ENCODE data around the gene PPP2R2B.
"Not testable (repeated sequence)": the region's sequence is repeated elsewhere in the genome, so short reads cannot be mapped to it uniquely, and the experiment has no call there.

Gene PPP2R2B

DNA sequence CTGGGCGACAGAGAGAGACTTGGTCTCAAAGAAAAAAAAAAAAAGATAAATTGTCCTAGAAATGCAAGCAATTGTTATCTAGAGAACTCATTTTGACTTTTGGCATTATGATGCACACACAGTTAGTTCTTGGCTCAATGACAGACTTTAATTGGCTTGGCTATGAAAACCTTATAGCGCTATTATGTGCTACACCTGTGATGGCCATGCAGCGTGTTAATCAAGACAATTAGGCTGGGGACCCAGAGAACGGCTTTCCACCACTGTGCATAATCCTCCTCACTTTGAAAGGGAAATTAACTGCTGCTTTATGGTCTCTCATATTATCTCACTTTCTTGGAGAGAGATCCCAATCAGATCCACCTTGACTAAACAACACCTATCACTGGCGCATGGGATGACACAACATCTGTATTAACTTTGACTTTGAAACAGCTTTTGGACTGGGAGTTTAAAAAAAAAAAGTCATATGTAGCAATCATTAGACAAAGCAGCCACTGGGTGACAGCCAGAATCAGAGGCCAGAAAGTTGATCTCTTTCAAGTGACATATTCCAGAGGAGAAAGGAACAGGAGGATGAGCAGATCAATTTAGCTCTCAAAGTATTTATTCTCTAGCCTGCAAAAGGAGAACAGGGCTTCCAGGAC lies 132.5 kb downstream of the PPP2R2B start:
- DNase-seq (ENCODE audit: low read depth): no peak

- no peak for DNase-seq (ENCODE audit: low read depth)
These were observed 134.3 kb downstream of the PPP2R2B start for GRCh38 chr5:146744068-146744745.

DNA sequence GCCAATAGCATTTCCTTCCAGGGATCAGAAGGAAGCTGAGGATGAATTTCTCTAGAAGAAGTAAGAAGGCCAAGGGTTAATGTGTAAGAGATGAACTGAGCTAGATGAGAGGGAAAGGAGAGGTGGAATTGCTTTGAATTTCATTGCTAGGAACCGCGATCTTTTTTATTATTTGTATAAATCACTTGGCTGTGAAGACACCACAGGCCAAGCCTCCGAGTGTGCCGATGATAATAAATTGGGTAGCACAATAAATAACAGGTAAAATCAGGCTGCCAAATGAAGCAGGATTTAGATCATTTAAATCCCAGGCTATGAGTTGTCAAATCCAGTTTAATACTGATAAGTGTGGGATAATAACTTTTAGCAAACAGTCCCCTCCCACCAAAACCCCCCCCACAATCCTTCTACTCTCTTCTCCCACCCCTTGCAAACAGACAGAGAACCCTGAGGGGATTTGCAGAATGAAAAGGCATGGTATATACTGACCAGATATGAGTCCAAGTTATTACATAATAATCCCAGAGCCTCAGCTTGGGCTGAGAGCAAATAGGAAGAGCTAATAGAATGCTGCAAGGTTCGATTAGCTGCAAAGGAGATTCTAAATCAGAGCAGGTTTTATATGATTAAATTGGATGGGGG lies 143.5 kb downstream of the PPP2R2B start:
- no peak for DNase-seq (ENCODE audit: low read depth)

- DNase-seq (ENCODE audit: low read depth): no peak
These were observed 145.6 kb downstream of the PPP2R2B start for GRCh38 chr5:146732962-146733361.

GRCh38 chr5:146731909-146732659 lies 146.5 kb downstream of the PPP2R2B start:
- no peak for DNase-seq (ENCODE audit: low read depth)

GRCh38 chr5:146728746-146729145 lies 149.8 kb downstream of the PPP2R2B start:
- DNase-seq (ENCODE audit: low read depth): not testable (repeated sequence)

DNA sequence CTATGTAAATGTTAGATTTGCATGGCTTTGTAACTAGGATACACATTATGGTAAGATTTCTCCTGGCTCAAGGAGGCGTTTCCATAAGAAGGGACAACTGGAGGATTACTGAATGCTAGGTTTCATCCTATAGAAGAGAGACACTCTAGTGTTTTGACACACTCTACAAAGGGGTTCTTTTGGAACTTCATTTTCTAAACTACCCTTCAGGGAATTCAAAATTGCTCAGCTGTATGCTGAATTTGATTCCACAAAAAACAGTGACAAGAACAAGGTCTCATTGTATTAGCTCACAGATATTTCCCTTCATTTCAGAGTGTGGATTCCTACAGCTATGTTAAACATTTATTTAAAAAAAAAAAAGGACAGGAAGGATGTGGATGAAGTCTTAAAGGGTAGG lies 151.7 kb downstream of the PPP2R2B start:
- DNase-seq (ENCODE audit: low read depth): no peak

DNA sequence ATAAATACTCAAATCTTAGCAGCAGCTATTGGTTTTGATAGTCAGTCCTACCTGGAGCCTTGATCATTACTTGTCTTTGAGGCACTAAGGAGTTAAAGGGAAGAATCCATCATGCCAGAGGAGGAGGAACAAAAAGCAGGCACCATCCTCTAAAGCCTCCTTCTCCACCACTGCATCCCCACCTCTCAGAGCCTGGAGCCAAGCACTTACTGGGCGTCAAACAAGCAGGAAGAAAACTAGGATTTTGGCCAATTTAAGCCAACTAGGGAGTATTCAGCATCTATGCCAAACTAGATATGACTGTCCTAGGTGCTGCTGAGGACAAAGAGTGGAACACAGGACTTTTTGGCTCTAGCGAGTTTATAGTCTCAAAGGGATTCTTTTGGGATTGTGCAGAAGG lies 152.5 kb downstream of the PPP2R2B start:
- DNase-seq (ENCODE audit: low read depth): no peak

- DNase-seq (ENCODE audit: low read depth): no peak
These were observed 153.5 kb downstream of the PPP2R2B start for GRCh38 chr5:146725025-146725424.

GRCh38 chr5:146722361-146722779 lies 156.2 kb downstream of the PPP2R2B start:
- no peak for DNase-seq (ENCODE audit: low read depth)

DNA sequence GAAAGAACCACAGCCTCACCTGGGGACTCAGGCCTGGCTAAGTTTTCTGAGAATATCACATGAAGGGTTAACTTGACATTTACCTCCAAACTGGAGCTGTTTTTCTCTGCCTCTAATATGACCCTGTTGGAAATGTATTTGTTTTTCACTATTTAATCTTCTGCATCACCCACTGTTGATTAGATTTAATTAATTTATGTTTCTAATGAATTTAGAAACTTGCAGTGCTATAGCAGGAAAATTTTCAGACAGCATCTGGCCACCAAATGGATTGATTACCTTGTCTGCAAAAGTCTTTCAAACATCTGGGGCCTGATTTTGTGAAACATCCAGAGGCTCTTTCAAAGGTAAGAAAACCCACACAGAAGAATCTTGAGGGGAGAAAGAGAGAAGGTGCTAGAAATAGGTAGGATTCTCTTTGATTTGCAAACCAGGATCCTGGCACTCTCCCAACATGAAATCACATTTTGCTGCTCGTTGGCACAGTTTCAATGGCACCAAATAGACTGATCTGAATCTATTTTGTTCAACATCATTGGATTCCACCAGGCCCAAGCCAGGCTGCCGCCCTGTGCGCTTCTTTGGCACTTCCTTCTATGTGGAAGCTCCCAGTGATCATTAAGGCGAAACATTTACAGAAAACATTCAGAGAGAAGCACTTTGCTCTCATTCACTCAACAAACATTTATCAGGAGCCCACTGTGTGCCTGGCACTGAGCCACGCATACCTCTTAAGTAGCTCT lies 157.3 kb downstream of the PPP2R2B start:
- no peak for DNase-seq (ENCODE audit: low read depth)

DNA sequence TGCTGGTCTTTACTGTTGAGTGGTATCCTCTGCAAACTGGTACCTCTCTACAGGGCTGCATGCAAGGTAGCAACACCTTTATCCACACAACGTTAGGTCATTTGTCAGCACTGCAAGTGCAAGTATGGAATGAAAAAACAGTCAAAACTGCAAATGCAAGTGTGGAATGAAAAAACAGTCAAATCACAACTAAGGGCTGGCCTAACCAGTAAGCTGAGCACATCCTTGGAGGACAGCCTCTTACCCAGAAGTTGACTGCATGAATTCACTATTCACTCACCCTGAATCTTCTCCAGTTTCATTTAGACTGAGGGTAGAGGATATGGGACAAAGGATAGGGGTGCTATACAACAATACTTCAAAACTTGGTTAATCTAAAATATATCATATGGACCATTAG lies 158.4 kb downstream of the PPP2R2B start:
- DNase-seq (ENCODE audit: low read depth): no peak

GRCh38 chr5:146719179-146719578 lies 159.4 kb downstream of the PPP2R2B start:
- DNase-seq (ENCODE audit: low read depth): no peak

- no peak for DNase-seq (ENCODE audit: low read depth)
These were observed 159.9 kb downstream of the PPP2R2B start for GRCh38 chr5:146718609-146719008.

DNA sequence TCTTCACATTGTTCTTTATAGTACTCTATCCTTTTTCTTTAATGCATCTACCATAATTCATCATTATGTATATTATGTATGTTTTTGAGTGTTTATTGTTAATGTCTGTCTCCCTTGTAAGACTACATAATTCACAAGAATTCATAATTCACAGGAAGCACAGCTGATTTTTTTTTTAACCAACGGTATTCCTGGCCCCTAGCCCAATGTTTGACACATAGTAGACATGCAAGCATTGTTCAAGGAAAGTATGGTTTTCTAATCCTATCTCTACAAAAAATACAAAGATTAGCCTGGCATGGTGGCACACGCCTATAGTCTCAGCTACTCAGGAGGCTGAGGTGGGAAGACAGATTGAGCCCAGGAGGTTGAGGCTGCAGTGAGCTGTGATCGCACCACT lies 160.6 kb downstream of the PPP2R2B start:
- no peak for DNase-seq (ENCODE audit: low read depth)

GRCh38 chr5:146716636-146717035 lies 161.9 kb downstream of the PPP2R2B start:
- no peak for DNase-seq (ENCODE audit: low read depth)

DNA sequence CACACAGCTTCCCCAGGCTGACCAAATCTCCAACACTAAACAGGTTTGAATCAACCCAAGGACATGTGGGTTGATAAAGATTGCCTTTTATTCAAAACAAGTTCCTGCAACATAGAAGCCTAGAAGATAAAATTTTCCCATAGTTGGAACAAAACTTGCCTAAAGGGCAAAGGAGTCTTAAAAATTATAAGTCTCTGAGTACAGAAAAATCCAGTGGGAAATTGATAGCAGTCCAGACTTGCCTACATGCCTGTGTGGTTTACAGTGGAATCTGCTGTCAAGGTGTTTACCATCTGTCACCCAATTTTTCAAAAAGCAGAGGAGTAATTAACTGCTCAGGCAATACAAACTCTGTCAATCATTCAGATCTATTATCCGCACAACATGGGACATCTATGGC lies 168.2 kb downstream of the PPP2R2B start:
- DNase-seq (ENCODE audit: low read depth): no peak

- no peak for DNase-seq (ENCODE audit: low read depth)
These were observed 171.2 kb downstream of the PPP2R2B start for GRCh38 chr5:146707316-146707715.

GRCh38 chr5:146706321-146706972 lies 172.1 kb downstream of the PPP2R2B start:
- DNase-seq (ENCODE audit: low read depth): no peak

- DNase-seq (ENCODE audit: low read depth): no peak
These were observed 173.4 kb downstream of the PPP2R2B start for GRCh38 chr5:146704949-146705665.

- DNase-seq (ENCODE audit: low read depth): no peak
These were observed 174.7 kb downstream of the PPP2R2B start for GRCh38 chr5:146703899-146704298.

All from T follicular helper cell (primary cell).